Upper lobe of right lung (tissue), 1 donor: ENCODE measurements around the gene MYLK. TPM values are rescaled to one million over a fixed set of nuclear protein-coding genes. Genes with fewer than 3 reads are reported as not detected.

Source experiments
- ATAC-seq: fragments of 200-7000 bp; cut with Tn5 transposase; one replicate; pipeline ENCODE4 v1.9.1; 2020; ENCODE audit warnings: mild to moderate bottlenecking, moderate library complexity
- DNase-seq: peaks from one replicate; pipeline ENCODE4 v3.0.0-alpha.2; 2020
- H3K27ac ChIP-seq: fragments of 200-600 bp; one replicate; pipeline ENCODE4 v1.8.0; 2022
- H3K27me3 ChIP-seq: fragments of 200-600 bp; one replicate; pipeline ENCODE4 v1.8.0; 2022; ENCODE audit warnings: mild to moderate bottlenecking
- H3K36me3 ChIP-seq: fragments of 200-600 bp; one replicate; pipeline ENCODE4 v1.8.0; 2022
- H3K4me1 ChIP-seq: fragments of 200-600 bp; one replicate; pipeline ENCODE4 v1.8.0; 2022
- H3K4me3 ChIP-seq: fragments of 200-600 bp; one replicate; pipeline ENCODE4 v1.8.0; 2022; ENCODE audit warnings: mild to moderate bottlenecking
- H3K9me3 ChIP-seq: fragments of 200-600 bp; one replicate; pipeline ENCODE4 v1.8.0; 2022
- intact Hi-C: fragments of 100-400 bp; cut with DNase I; formaldehyde crosslinking; loops from one replicate; pipeline ENCODE4 v1.11.0; 2022
- total RNA-seq: library from RNA; stranded (reverse); fragmentation: NEBNext Ultra II Directional; extraction: Animal tissue kit (Norgen Biotek cat#: 25700); gene quantifications from one replicate; pipeline ENCODE4 v1.2.1, GENCODE V29; 2021
- TF ChIP-seq, protein P1 (sequence below): fragments of 200-600 bp; IDR thresholded peaks from one replicate; pipeline ENCODE4 v1.8.0; 2022; ENCODE audit warnings: antibody characterized with exemption
- donor health status: DM: no; HTN: yes; CAD: no; lungs with severe emphysema.

MYLK gene
- total RNA-seq, 1 donor from 2014 or later: 248 TPM

DNA sequence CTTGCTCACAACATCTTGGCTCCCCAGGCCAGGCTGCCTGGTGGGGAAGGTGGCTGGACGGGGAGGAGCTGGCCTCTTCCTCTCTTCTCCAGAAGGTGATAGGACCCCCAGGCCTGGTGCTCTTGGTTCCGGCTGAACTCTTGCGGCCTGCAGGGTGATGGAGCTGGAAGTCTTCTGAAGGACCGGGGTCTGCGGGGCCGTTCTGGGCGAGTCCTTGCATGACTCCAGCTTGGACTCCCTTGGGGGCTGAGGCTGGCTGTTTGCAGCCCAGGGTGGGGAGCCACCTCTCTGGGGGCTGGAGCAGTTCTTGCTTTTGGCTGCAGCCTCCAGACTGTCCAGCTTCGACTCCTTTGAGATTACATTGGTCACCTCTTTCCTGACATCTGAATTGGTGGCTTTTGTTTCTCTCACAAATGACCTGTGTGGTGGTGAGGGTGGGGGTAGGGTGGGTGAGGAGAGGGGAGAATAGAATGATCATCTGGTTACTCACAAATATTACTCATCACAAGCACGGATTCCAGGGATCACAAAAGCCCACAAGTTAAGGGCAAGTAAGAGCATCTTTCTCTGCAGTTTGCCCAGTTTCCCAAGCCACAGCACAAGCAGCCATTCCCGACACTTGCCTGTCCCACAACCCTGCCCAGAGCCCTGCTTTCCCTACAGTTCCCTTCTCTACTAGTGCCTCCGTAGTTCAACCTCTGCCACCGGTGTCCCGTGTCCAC, 150.2 kb downstream of the MYLK start:
- no peak overlapping the region for H3K4me3 ChIP-seq
- H3K4me1 ChIP-seq: no peaks in the 10 kb centered on the region
- H3K27me3 ChIP-seq: no peaks in the 10 kb centered on the region
- intact Hi-C loops: no loop called here
- TF ChIP-seq, protein P1, sequence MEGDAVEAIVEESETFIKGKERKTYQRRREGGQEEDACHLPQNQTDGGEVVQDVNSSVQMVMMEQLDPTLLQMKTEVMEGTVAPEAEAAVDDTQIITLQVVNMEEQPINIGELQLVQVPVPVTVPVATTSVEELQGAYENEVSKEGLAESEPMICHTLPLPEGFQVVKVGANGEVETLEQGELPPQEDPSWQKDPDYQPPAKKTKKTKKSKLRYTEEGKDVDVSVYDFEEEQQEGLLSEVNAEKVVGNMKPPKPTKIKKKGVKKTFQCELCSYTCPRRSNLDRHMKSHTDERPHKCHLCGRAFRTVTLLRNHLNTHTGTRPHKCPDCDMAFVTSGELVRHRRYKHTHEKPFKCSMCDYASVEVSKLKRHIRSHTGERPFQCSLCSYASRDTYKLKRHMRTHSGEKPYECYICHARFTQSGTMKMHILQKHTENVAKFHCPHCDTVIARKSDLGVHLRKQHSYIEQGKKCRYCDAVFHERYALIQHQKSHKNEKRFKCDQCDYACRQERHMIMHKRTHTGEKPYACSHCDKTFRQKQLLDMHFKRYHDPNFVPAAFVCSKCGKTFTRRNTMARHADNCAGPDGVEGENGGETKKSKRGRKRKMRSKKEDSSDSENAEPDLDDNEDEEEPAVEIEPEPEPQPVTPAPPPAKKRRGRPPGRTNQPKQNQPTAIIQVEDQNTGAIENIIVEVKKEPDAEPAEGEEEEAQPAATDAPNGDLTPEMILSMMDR: no peak
- no peaks in the 10 kb centered on the region for H3K9me3 ChIP-seq
- H3K36me3 ChIP-seq: no peaks in the 10 kb centered on the region
- no peak for ATAC-seq
- H3K27ac ChIP-seq: no peak overlapping the region
- DNase-seq: no peak

DNA sequence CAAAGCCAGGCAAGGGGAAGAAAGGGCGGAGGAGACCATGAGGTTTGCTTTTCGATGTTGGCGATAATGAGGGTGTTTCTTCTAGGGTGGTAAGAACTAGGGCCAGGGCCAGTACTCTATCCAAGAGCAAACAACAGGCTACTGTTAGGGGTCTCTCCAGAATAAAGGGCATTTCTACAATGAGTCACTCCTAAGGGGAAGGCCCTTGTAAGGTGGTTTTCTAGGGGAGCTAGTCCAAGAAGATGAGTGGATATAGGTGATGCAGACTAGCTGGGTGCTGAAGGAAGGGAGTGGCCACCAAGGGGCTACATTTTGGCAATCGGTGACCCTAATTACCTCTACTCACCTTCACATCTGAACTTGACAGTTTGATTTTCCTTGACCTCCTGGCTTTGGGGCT, 150.8 kb downstream of the MYLK start:
- ATAC-seq (no peak), DNase-seq (no peak)
- TF ChIP-seq, protein P1: no peak
- no peaks in the 10 kb centered on the region for H3K27me3 ChIP-seq
- no peaks in the 10 kb centered on the region for H3K4me1 ChIP-seq
- intact Hi-C loops: no loop called here
- H3K36me3 ChIP-seq: no peaks in the 10 kb centered on the region
- no peak overlapping the region for H3K4me3 ChIP-seq
- no peak overlapping the region for H3K27ac ChIP-seq
- no peaks in the 10 kb centered on the region for H3K9me3 ChIP-seq

DNA sequence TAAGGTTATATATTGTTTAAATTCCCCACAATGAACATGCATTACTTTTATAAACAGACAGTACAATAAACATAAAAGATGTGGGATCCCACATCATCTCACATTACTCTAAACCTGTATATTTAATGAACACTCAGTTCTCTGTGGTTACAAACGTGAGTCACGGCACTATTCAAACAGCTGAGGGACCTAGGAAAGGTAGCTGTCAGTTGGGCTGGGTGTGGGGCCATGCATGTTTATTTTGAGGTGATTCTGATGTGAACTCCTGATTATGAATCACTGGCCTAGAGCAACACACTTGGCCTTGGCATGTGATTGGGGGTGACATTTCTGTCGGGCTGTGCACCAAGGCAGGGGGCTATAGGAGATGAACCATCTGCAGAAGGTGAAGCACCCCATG, 151.7 kb downstream of the MYLK start:
- ATAC-seq: peak; percentile 22
- intact Hi-C loops: no loop called here

DNA sequence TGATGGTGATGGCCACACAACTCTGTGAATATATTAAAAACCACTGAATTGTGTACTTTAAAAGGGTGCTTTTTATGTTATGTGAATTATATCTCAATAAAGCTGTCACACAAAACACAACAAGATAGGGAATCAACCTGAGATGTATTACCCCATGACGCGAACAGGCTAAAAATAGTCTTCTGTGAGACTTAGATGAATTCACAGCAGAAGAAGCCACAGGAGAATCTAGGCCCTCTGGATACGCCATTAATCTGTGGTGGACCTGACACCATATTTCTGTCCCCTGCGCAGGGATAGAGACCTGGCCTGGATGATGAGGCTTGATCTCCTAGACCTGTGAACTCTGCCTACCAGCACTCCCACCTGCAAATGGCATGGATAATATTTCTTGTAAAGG, 153.3 kb downstream of the MYLK start:
- Histone ChIP-seq H3K9me3 (no peaks in the 10 kb centered on the region), H3K36me3 (no peaks in the 10 kb centered on the region), H3K27me3 (no peaks in the 10 kb centered on the region), H3K4me1 (no peaks in the 10 kb centered on the region), H3K27ac (no peak overlapping the region), H3K4me3 (no peak overlapping the region)
- ATAC-seq (no peak), DNase-seq (no peak)
- TF ChIP-seq, protein P1: no peak
- intact Hi-C loops: no loop called here

More for the DNA sequence above, 151.7 kb downstream of the MYLK start:
- H3K27me3 ChIP-seq: no peaks in the 10 kb centered on the region
- no peaks in the 10 kb centered on the region for H3K36me3 ChIP-seq
- H3K27ac ChIP-seq: no peak overlapping the region
- no peak for DNase-seq
- H3K4me3 ChIP-seq: no peak overlapping the region
- no peaks in the 10 kb centered on the region for H3K4me1 ChIP-seq
- TF ChIP-seq, protein P1: no peak
- H3K9me3 ChIP-seq: no peaks in the 10 kb centered on the region

DNA sequence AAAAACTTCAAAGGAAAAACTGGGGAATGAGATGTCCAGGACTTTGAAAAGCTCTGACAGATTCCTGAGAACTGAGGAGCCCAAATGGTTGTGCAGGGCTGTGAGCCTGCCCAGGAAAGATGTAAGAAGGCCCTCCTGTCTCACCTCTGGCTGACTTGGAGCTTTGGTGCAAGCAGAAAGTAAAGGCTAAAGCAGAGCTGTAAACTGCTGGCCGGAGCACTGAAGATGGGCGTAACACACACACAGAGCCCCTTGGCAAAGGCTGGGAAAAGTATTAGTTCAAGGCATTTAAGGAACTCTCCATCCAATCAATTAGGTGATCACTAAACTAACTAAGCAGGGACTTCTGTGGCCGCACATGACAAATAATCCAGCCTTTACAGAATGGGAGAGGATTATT, 155.1 kb downstream of the MYLK start:
- TF ChIP-seq, protein P1: no peak
- Histone ChIP-seq H3K9me3 (no peaks in the 10 kb centered on the region), H3K36me3 (no peaks in the 10 kb centered on the region), H3K27ac (no peak overlapping the region), H3K4me1 (no peaks in the 10 kb centered on the region), H3K27me3 (no peaks in the 10 kb centered on the region), H3K4me3 (no peak overlapping the region)
- ATAC-seq (no peak), DNase-seq (no peak)
- intact Hi-C loops: no loop called here

DNA sequence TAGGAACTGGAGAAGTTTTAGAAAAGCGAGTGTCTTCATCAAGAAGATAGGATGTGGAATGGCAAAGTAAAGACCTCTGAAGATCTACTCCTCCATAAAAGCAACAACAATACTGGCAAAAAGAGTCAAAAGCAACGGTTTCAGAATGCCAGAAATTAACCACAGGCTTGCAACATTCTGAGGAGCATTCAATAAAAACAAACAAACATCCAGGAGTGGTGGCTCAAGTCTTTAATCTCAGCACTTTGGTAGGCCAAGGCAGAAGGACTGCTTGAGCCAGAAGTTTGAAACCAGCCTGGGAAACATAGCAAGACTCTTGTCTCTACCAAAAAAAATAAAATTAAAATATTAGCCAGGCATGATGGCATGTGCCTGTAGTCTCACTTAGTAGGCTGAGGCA, 156.1 kb downstream of the MYLK start:
- Histone ChIP-seq H3K9me3 (no peaks in the 10 kb centered on the region), H3K4me3 (no peak overlapping the region), H3K27ac (no peak overlapping the region), H3K4me1 (no peaks in the 10 kb centered on the region), H3K27me3 (no peaks in the 10 kb centered on the region), H3K36me3 (no peaks in the 10 kb centered on the region)
- intact Hi-C loops: no loop called here
- TF ChIP-seq, protein P1: no peak
- DNase-seq (no peak), ATAC-seq (no peak)
